ENCODE data around the gene ENPP6. TPM values are rescaled to one million over a fixed set of nuclear protein-coding genes. Genes with fewer than 3 reads are reported as not detected.

The ENPP6 gene
- total and polyA plus RNA-seq, 7 experiments from 2014 or later = 3.1 TPM; not detected in 6

GRCh38 chr4:184094532-184095159 lies 123.0 kb downstream of the ENPP6 start:
- Histone ChIP-seq H3K4me1 (ENCODE audit: control insufficient read depth in 2 of 2, insufficient read depth in 2 of 2, low read length in 2 of 2) (no peaks in the 10 kb centered on the region), H3K27ac (ENCODE audit: low read depth, low read length) (no peak overlapping the region), H3K4me3 (ENCODE audit: low read length) (no peak overlapping the region), H3K36me3 (ENCODE audit: control insufficient read depth in 2 of 3, insufficient read depth in 3 of 3, low read length in 3 of 3) (no peaks in the 10 kb centered on the region), H3K9me3 (ENCODE audit: control insufficient read depth in 2 of 3, low read length in 3 of 3) (no peaks in the 10 kb centered on the region), H3K27me3 (ENCODE audit: control insufficient read depth in 2 of 2, insufficient read depth in 2 of 2, low read length in 2 of 2) (no peaks in the 10 kb centered on the region)
- DNase-seq (no peak), ATAC-seq (no peak)
- Mint-ChIP-seq H3K9me3 (no peaks in the 10 kb centered on the region), H3K27ac (no peak overlapping the region), H3K4me1 (peaks cover 0 to 8% (median 5%) of the 10 kb centered on the region in 7 donors), H3K4me3 (no peak overlapping the region), H3K36me3 (no peaks in the 10 kb centered on the region), H3K27me3 (peaks cover 11 to 24% (median 14%) of the 10 kb centered on the region in 5 donors)
- ChIA-PET CTCF (no interaction called here), POLR2A (no interaction called here)
- intact Hi-C loops (cut with micrococcal nuclease) = no loop called here

- no peak overlapping the region for H3K4me3 Mint-ChIP-seq
- H3K9me3 ChIP-seq (ENCODE audit: control insufficient read depth in 2 of 3, low read length in 3 of 3) = no peaks in the 10 kb centered on the region
- H3K27me3 ChIP-seq (ENCODE audit: control insufficient read depth in 2 of 2, insufficient read depth in 2 of 2, low read length in 2 of 2) = no peaks in the 10 kb centered on the region
- H3K4me1 Mint-ChIP-seq = peaks cover 0 to under 1% (median 0%) of the 10 kb centered on the region in 7 donors
- H3K36me3 ChIP-seq (ENCODE audit: control insufficient read depth in 2 of 3, insufficient read depth in 3 of 3, low read length in 3 of 3) = no peaks in the 10 kb centered on the region
- POLR2A ChIA-PET = no interaction called here
- H3K9me3 Mint-ChIP-seq = peaks cover 0 to 2% (median 0%) of the 10 kb centered on the region in 11 donors
- no peak overlapping the region for H3K27ac Mint-ChIP-seq
- peaks cover 7 to 24% (median 14%) of the 10 kb centered on the region in 5 donors for H3K27me3 Mint-ChIP-seq
- no peak overlapping the region for H3K27ac ChIP-seq (ENCODE audit: low read depth, low read length)
- intact Hi-C loops (cut with micrococcal nuclease) = no loop called here
- no peaks in the 10 kb centered on the region for H3K4me1 ChIP-seq (ENCODE audit: control insufficient read depth in 2 of 2, insufficient read depth in 2 of 2, low read length in 2 of 2)
- DNase-seq = no peak
- CTCF ChIA-PET = no interaction called here
- ATAC-seq = no peak
- H3K36me3 Mint-ChIP-seq = no peaks in the 10 kb centered on the region
- no peak overlapping the region for H3K4me3 ChIP-seq (ENCODE audit: low read length)
These were observed 125.7 kb downstream of the ENPP6 start for GRCh38 chr4:184091986-184092385.

GRCh38 chr4:184090571-184090970 lies 127.1 kb downstream of the ENPP6 start:
- ATAC-seq = no peak
- intact Hi-C loops (cut with micrococcal nuclease) = no loop called here

GRCh38 chr4:184080674-184081073 lies 137.0 kb downstream of the ENPP6 start:
- POLR2A ChIA-PET = no interaction called here
- Mint-ChIP-seq H3K4me1 (peaks cover 0 to 3% (median 0%) of the 10 kb centered on the region in 7 donors), H3K4me3 (no peak overlapping the region)

More at GRCh38 chr4:184090571-184090970, 127.1 kb downstream of the ENPP6 start:
- CTCF ChIA-PET = no interaction called here
- Mint-ChIP-seq H3K9me3 (peaks cover 0 to 3% (median 0%) of the 10 kb centered on the region in 11 donors), H3K4me1 (no peaks in the 10 kb centered on the region), H3K36me3 (no peaks in the 10 kb centered on the region), H3K27ac (no peak overlapping the region), H3K27me3 (peaks cover 0 to 24% (median 12%) of the 10 kb centered on the region in 5 donors), H3K4me3 (no peak overlapping the region)
- Histone ChIP-seq H3K4me1 (ENCODE audit: control insufficient read depth in 2 of 2, insufficient read depth in 2 of 2, low read length in 2 of 2) (no peaks in the 10 kb centered on the region), H3K9me3 (ENCODE audit: control insufficient read depth in 2 of 3, low read length in 3 of 3) (no peaks in the 10 kb centered on the region), H3K27me3 (ENCODE audit: control insufficient read depth in 2 of 2, insufficient read depth in 2 of 2, low read length in 2 of 2) (no peaks in the 10 kb centered on the region), H3K36me3 (ENCODE audit: control insufficient read depth in 2 of 3, insufficient read depth in 3 of 3, low read length in 3 of 3) (no peaks in the 10 kb centered on the region), H3K27ac (ENCODE audit: low read depth, low read length) (no peak overlapping the region), H3K4me3 (ENCODE audit: low read length) (no peak overlapping the region)
- no peak for DNase-seq
- POLR2A ChIA-PET = no interaction called here

GRCh38 chr4:184074677-184075388 lies 142.8 kb downstream of the ENPP6 start:
- CTCF ChIA-PET = no interaction called here
- H3K4me1 ChIP-seq (ENCODE audit: control insufficient read depth in 2 of 2, insufficient read depth in 2 of 2, low read length in 2 of 2) = no peaks in the 10 kb centered on the region
- H3K27ac ChIP-seq (ENCODE audit: low read depth, low read length) = no peak overlapping the region
- H3K9me3 ChIP-seq (ENCODE audit: control insufficient read depth in 2 of 3, low read length in 3 of 3) = peaks cover 0 to 7% (median 3%) of the 10 kb centered on the region in 3 experiments
- H3K4me1 Mint-ChIP-seq = peaks cover 0 to 2% (median 0%) of the 10 kb centered on the region in 7 donors
- no peaks in the 10 kb centered on the region for H3K27me3 ChIP-seq (ENCODE audit: control insufficient read depth in 2 of 2, insufficient read depth in 2 of 2, low read length in 2 of 2)
- no peaks in the 10 kb centered on the region for H3K36me3 ChIP-seq (ENCODE audit: control insufficient read depth in 2 of 3, insufficient read depth in 3 of 3, low read length in 3 of 3)
- ATAC-seq (no peak), DNase-seq (no peak)
- H3K27me3 Mint-ChIP-seq = peaks cover 15 to 42% (median 30%) of the 10 kb centered on the region in 5 donors
- H3K9me3 Mint-ChIP-seq = peaks cover 2 to 40% (median 14%) of the 10 kb centered on the region in 11 donors
- no peak overlapping the region for H3K4me3 Mint-ChIP-seq
- peaks cover 0 to 16% (median 0%) of the 10 kb centered on the region in 5 donors for H3K36me3 Mint-ChIP-seq
- no peak overlapping the region for H3K4me3 ChIP-seq (ENCODE audit: low read length)
- intact Hi-C loops (cut with micrococcal nuclease) = no loop called here
- POLR2A ChIA-PET = no interaction called here
- no peak overlapping the region for H3K27ac Mint-ChIP-seq

More at GRCh38 chr4:184080674-184081073, 137.0 kb downstream of the ENPP6 start:
- Mint-ChIP-seq H3K36me3 (peaks cover 0 to 7% (median 0%) of the 10 kb centered on the region in 5 donors), H3K27ac (no peak overlapping the region), H3K27me3 (peaks cover 15 to 68% (median 52%) of the 10 kb centered on the region in 5 donors), H3K9me3 (peaks cover 0 to 12% (median 3%) of the 10 kb centered on the region in 11 donors)
- H3K27me3 ChIP-seq (ENCODE audit: control insufficient read depth in 2 of 2, insufficient read depth in 2 of 2, low read length in 2 of 2) = no peaks in the 10 kb centered on the region
- no peaks in the 10 kb centered on the region for H3K9me3 ChIP-seq (ENCODE audit: control insufficient read depth in 2 of 3, low read length in 3 of 3)
- H3K27ac ChIP-seq (ENCODE audit: low read depth, low read length) = no peak overlapping the region
- CTCF ChIA-PET = no interaction called here
- no peak for DNase-seq
- intact Hi-C loops (cut with micrococcal nuclease) = no loop called here
- no peak overlapping the region for H3K4me3 ChIP-seq (ENCODE audit: low read length)
- no peak for ATAC-seq
- H3K36me3 ChIP-seq (ENCODE audit: control insufficient read depth in 2 of 3, insufficient read depth in 3 of 3, low read length in 3 of 3) = no peaks in the 10 kb centered on the region
- no peaks in the 10 kb centered on the region for H3K4me1 ChIP-seq (ENCODE audit: control insufficient read depth in 2 of 2, insufficient read depth in 2 of 2, low read length in 2 of 2)

GRCh38 chr4:184067931-184068554 lies 149.6 kb downstream of the ENPP6 start:
- no peaks in the 10 kb centered on the region for H3K36me3 ChIP-seq (ENCODE audit: control insufficient read depth in 2 of 3, insufficient read depth in 3 of 3, low read length in 3 of 3)
- intact Hi-C loops (cut with micrococcal nuclease) = no loop called here
- Mint-ChIP-seq H3K4me1 (no peaks in the 10 kb centered on the region), H3K36me3 (peaks cover 0 to 5% (median 0%) of the 10 kb centered on the region in 5 donors), H3K4me3 (no peak overlapping the region), H3K9me3 (peaks cover 0 to 21% (median 5%) of the 10 kb centered on the region in 11 donors), H3K27ac (no peak overlapping the region), H3K27me3 (peaks cover 0 to 52% (median 15%) of the 10 kb centered on the region in 5 donors)
- H3K9me3 ChIP-seq (ENCODE audit: control insufficient read depth in 2 of 3, low read length in 3 of 3) = peaks cover 0 to 6% (median 3%) of the 10 kb centered on the region in 3 experiments
- CTCF ChIA-PET = no interaction called here
- no peak for DNase-seq
- ATAC-seq = no peak
- no peak overlapping the region for H3K4me3 ChIP-seq (ENCODE audit: low read length)
- POLR2A ChIA-PET = no interaction called here
- no peaks in the 10 kb centered on the region for H3K27me3 ChIP-seq (ENCODE audit: control insufficient read depth in 2 of 2, insufficient read depth in 2 of 2, low read length in 2 of 2)
- no peak overlapping the region for H3K27ac ChIP-seq (ENCODE audit: low read depth, low read length)
- H3K4me1 ChIP-seq (ENCODE audit: control insufficient read depth in 2 of 2, insufficient read depth in 2 of 2, low read length in 2 of 2) = no peaks in the 10 kb centered on the region
